ENCODE measurements around the gene DPH6.

Gene DPH6

GRCh38 chr15:35540885-35541284, 5.1 kb downstream of the DPH6 start:
- no peak for DNase-seq (ENCODE audit: low spot score)

- DNase-seq (ENCODE audit: low spot score): no peak
Measured at GRCh38 chr15:35540021-35540420, 5.9 kb downstream of the DPH6 start.

- DNase-seq (ENCODE audit: low spot score): no peak
Measured at GRCh38 chr15:35535365-35535916, 10.5 kb downstream of the DPH6 start.

- DNase-seq (ENCODE audit: low spot score): no peak
Measured at GRCh38 chr15:35533130-35534110, 12.5 kb downstream of the DPH6 start.

- no peak for DNase-seq (ENCODE audit: low spot score)
Measured at GRCh38 chr15:35530698-35531097, 15.3 kb downstream of the DPH6 start.

- DNase-seq (ENCODE audit: low spot score): no peak
Measured at GRCh38 chr15:35529784-35530183, 16.2 kb downstream of the DPH6 start.

GRCh38 chr15:35522061-35522460, 23.9 kb downstream of the DPH6 start:
- no peak for DNase-seq (ENCODE audit: low spot score)

- DNase-seq (ENCODE audit: low spot score): peak; percentile 61
Measured at GRCh38 chr15:35519541-35520149, 26.3 kb downstream of the DPH6 start.

GRCh38 chr15:35519052-35519451, 26.9 kb downstream of the DPH6 start:
- no peak for DNase-seq (ENCODE audit: low spot score)

GRCh38 chr15:35514759-35515158, 31.2 kb downstream of the DPH6 start:
- peak; percentile 29 for DNase-seq (ENCODE audit: low spot score)

GRCh38 chr15:35507932-35508638, 37.9 kb downstream of the DPH6 start:
- DNase-seq (ENCODE audit: low spot score): no peak

GRCh38 chr15:35506272-35506870, 39.6 kb downstream of the DPH6 start:
- no peak for DNase-seq (ENCODE audit: low spot score)

GRCh38 chr15:35505809-35506208, 40.2 kb downstream of the DPH6 start:
- DNase-seq (ENCODE audit: low spot score): no peak

GRCh38 chr15:35505141-35505540, 40.8 kb downstream of the DPH6 start:
- DNase-seq (ENCODE audit: low spot score): no peak

GRCh38 chr15:35499723-35500122, 46.2 kb downstream of the DPH6 start:
- DNase-seq (ENCODE audit: low spot score): no peak

GRCh38 chr15:35496585-35496984, 49.4 kb downstream of the DPH6 start:
- DNase-seq (ENCODE audit: low spot score): no peak

- no peak for DNase-seq (ENCODE audit: low spot score)
Measured at GRCh38 chr15:35495080-35495479, 50.9 kb downstream of the DPH6 start.

GRCh38 chr15:35491999-35492398, 54.0 kb downstream of the DPH6 start:
- no peak for DNase-seq (ENCODE audit: low spot score)

GRCh38 chr15:35491173-35491572, 54.8 kb downstream of the DPH6 start:
- DNase-seq (ENCODE audit: low spot score): no peak

GRCh38 chr15:35490511-35490910, 55.5 kb downstream of the DPH6 start:
- DNase-seq (ENCODE audit: low spot score): no peak

- no peak for DNase-seq (ENCODE audit: low spot score)
Measured at GRCh38 chr15:35487417-35487816, 58.5 kb downstream of the DPH6 start.

- DNase-seq (ENCODE audit: low spot score): no peak
Measured at GRCh38 chr15:35486296-35486695, 59.7 kb downstream of the DPH6 start.
